OCI-LY3 (cell line): Measurements from ENCODE around the gene TANC1.

Experiments used
- H2AFZ ChIP-seq: fragments of 200-600, 300-600 bp; shearing (Covaris generic); 2 replicates; pipeline ENCODE4 v1.6.0; 2014; ENCODE audit warnings: antibody characterized with exemption, low read depth, low read length
- H3K27ac ChIP-seq: fragments of 200-600, 300-600 bp; sonication (generic); 2 replicates; pipeline ENCODE4 v1.5.1; 2014; ENCODE audit warnings: mild to moderate bottlenecking, low read length, moderate library complexity, mixed read lengths
- H3K27me3 ChIP-seq: fragments of 200-600, 300-600 bp; sonication (generic); 2 replicates; pipeline ENCODE4 v1.6.1; 2014; ENCODE audit warnings: low read depth, low read length, mixed read lengths
- H3K36me3 ChIP-seq: fragments of 200-600, 300-600 bp; sonication (generic); replicated peaks from 2 replicates; pipeline ENCODE3; 2014; ENCODE audit warnings: low read depth, low read length, mixed read lengths
- H3K4me1 ChIP-seq: fragments of 300-600, 200-600 bp; sonication (generic); 2 replicates; pipeline ENCODE4 v1.6.1; 2014; ENCODE audit warnings: low read length, mixed read lengths
- H3K4me2 ChIP-seq: fragments of 200-600, 300-600 bp; sonication (generic); 2 replicates; pipeline ENCODE4 v1.6.1; 2014; ENCODE audit warnings: low read length, mixed read lengths
- H3K4me3 ChIP-seq: fragments of 300-600, 200-600 bp; sonication (generic); 2 replicates; pipeline ENCODE4 v1.5.1; 2014; ENCODE audit warnings: antibody characterized with exemption, mild to moderate bottlenecking, low read length, moderate library complexity
- H3K79me2 ChIP-seq: fragments of 300-600, 200-600 bp; shearing (Covaris generic); 2 replicates; pipeline ENCODE4 v1.6.1; 2014; ENCODE audit warnings: mild to moderate bottlenecking, low read length, mixed read lengths
- H3K9ac ChIP-seq: fragments of 300-600, 200-600 bp; shearing (Covaris generic); 2 replicates; pipeline ENCODE4 v1.6.0; 2014; ENCODE audit warnings: mild to moderate bottlenecking, low read length, moderate library complexity
- H3K9me3 ChIP-seq: fragments of 200-600, 300-600 bp; shearing (Covaris generic); 2 replicates; pipeline ENCODE4 v1.6.1; 2014; ENCODE audit warnings: low read length, mixed read lengths; ENCODE audit not compliant: insufficient read depth
- H4K20me1 ChIP-seq: fragments of 200-600, 300-600 bp; sonication (generic); 2 replicates; pipeline ENCODE4 v1.6.1; 2016; ENCODE audit warnings: low read length, mixed read lengths; ENCODE audit not compliant: insufficient read depth
- EZH2phosphoT487 ChIP-seq: fragments of 200-600 bp; shearing (Covaris generic); IDR thresholded peaks from 2 replicates; pipeline ENCODE4 v1.6.1; 2018; ENCODE audit warnings: antibody characterized with exemption, mixed run types, low read depth
- TF ChIP-seq, protein P1 (sequence below): fragments of 200-600, 300-600 bp; sonication (generic); IDR thresholded peaks from 2 replicates; pipeline ENCODE4 v1.5.1; 2014; ENCODE audit warnings: antibody characterized with exemption, low read length, low read depth

Gene TANC1

DNA sequence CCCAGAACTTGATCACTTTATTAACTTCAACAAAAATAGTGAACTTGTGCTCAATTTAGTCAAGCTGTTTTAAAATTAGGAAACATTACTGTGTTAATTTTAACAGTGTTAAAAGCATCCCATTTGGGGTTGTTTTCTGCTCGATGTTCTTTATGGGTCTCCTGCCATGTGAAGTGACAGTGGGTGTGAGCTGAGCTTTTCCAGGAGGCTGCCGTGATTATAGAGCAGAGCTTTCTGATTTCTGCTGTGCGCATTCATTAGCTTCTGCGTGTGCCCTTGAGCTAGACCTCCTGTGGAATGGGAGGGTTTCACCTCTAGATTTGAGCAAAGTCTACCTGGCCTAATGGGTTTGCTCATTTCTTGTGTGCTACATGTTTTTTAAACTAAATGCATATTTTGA lies 196.6 kb downstream of the TANC1 start:
- Histone ChIP-seq H3K9me3 (no peaks in the 10 kb centered on the region), H3K4me3 (no peak overlapping the region), H3K4me1 (no peaks in the 10 kb centered on the region), H3K4me2 (no peak overlapping the region), H3K36me3 (no peaks in the 10 kb centered on the region), H3K79me2 (no peaks in the 10 kb centered on the region), H3K27me3 (no peaks in the 10 kb centered on the region), H3K9ac (no peak overlapping the region), H3K27ac (no peak overlapping the region), H4K20me1 (no peaks in the 10 kb centered on the region), H2AFZ (no peak overlapping the region)
- no peak for TF ChIP-seq EZH2phosphoT487
- TF ChIP-seq, protein P1, sequence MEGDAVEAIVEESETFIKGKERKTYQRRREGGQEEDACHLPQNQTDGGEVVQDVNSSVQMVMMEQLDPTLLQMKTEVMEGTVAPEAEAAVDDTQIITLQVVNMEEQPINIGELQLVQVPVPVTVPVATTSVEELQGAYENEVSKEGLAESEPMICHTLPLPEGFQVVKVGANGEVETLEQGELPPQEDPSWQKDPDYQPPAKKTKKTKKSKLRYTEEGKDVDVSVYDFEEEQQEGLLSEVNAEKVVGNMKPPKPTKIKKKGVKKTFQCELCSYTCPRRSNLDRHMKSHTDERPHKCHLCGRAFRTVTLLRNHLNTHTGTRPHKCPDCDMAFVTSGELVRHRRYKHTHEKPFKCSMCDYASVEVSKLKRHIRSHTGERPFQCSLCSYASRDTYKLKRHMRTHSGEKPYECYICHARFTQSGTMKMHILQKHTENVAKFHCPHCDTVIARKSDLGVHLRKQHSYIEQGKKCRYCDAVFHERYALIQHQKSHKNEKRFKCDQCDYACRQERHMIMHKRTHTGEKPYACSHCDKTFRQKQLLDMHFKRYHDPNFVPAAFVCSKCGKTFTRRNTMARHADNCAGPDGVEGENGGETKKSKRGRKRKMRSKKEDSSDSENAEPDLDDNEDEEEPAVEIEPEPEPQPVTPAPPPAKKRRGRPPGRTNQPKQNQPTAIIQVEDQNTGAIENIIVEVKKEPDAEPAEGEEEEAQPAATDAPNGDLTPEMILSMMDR = no peak

DNA sequence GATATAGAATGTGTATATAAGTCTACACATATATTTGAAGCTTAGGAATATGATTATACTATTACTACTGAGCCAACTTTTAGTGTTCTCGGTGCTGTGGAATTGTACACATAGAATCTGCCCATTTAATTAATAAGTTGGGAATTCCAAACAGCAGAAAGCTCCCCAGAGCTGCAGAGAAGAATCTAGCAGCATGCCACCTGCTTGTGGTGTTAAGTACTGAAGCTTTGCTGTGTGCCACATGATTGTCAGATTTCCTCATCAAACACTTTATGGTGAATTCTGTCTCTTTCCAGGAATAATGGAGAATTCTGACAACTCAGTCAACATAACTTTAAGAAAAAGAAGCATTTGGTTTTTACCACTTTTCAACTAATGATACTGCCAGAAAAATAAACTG lies 200.3 kb downstream of the TANC1 start:
- H3K79me2 ChIP-seq = no peaks in the 10 kb centered on the region
- no peak for TF ChIP-seq EZH2phosphoT487
- TF ChIP-seq, protein P1 = no peak
- H3K27ac ChIP-seq = no peak overlapping the region
- H3K27me3 ChIP-seq = no peaks in the 10 kb centered on the region
- no peak overlapping the region for H3K4me3 ChIP-seq
- H3K9ac ChIP-seq = no peak overlapping the region
- H3K36me3 ChIP-seq = no peaks in the 10 kb centered on the region
- H2AFZ ChIP-seq = no peak overlapping the region
- H3K4me1 ChIP-seq = no peaks in the 10 kb centered on the region
- H3K4me2 ChIP-seq = no peak overlapping the region
- no peaks in the 10 kb centered on the region for H4K20me1 ChIP-seq
- H3K9me3 ChIP-seq = no peaks in the 10 kb centered on the region

DNA sequence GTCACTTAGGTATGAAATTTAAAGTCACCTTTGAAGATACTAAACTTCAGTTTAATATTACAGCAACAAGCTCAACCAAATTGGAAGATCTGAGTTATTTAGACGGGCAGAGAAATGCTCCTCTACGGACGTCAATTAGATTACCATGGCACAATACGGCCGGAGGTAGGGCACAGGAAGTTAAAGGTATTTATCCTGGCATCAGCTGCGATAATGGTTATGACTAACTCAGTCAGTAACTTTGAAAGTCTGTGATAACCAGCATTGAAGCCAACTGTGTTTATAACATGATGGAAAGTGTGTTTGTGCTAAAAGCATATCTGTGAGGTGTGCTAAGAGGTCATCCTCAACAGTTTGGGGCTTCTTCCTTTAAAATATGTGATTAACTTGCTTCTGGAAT lies 200.7 kb downstream of the TANC1 start:
- Histone ChIP-seq H2AFZ (no peak overlapping the region), H3K79me2 (no peaks in the 10 kb centered on the region), H3K27ac (no peak overlapping the region), H3K4me3 (no peak overlapping the region), H3K9ac (no peak overlapping the region), H3K4me2 (no peak overlapping the region), H3K4me1 (no peaks in the 10 kb centered on the region), H3K9me3 (no peaks in the 10 kb centered on the region), H3K27me3 (no peaks in the 10 kb centered on the region), H4K20me1 (no peaks in the 10 kb centered on the region), H3K36me3 (no peaks in the 10 kb centered on the region)
- no peak for TF ChIP-seq EZH2phosphoT487
- TF ChIP-seq, protein P1 = no peak

DNA sequence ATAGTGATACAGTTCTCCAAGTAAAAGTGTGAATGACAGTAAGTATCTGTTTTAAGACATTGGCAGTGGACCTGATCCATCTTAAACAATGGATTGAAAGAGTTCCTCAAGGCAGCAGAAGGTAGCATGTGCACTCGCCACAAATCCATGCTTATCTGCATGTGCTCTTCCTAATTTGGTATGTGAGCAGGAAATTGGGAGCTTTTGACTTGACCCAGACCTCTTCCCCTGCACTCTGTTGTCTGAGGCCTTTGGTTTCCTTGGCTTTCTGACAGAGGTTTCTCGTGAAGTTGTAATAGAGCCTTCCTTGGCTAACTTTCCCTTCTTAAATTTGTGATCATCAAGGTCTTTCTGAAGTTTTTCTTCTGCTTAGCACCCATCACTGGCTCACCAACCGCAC lies 204.0 kb downstream of the TANC1 start:
- H3K4me3 ChIP-seq = no peak overlapping the region
- no peaks in the 10 kb centered on the region for H3K4me1 ChIP-seq
- no peak overlapping the region for H2AFZ ChIP-seq
- TF ChIP-seq, protein P1 = no peak
- no peaks in the 10 kb centered on the region for H3K27me3 ChIP-seq
- H4K20me1 ChIP-seq = no peaks in the 10 kb centered on the region
- H3K36me3 ChIP-seq = no peaks in the 10 kb centered on the region
- no peaks in the 10 kb centered on the region for H3K79me2 ChIP-seq
- H3K9me3 ChIP-seq = no peaks in the 10 kb centered on the region
- H3K27ac ChIP-seq = no peak overlapping the region
- no peak overlapping the region for H3K9ac ChIP-seq
- no peak overlapping the region for H3K4me2 ChIP-seq
